LNCAP (cell line): ENCODE results near the gene DPP3.

Experiments
- TF ChIP-seq, protein P1 (sequence below): fragments of 450-650 bp; IDR thresholded peaks from 2 replicates; pipeline ENCODE4 v1.5.1; 2017; ENCODE audit warnings: mild to moderate bottlenecking

DPP3 gene

DNA sequence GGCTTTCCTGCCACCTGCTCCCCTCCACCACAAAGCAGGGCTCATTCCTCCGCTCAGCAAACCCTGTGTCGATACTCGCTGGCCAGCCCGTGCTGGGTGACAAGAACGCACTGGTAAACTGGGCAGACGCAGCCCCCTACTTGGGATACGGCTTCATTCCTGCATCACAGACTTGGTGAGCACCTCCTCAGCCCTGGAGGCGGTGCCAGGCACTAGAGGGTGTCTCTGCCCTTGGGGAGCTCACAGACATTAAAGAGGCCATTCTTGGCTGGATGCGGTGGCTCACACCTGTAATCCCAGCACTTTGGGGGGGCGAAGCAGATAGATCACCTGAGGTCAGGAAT lies 59.6 kb downstream of the DPP3 start:
- TF ChIP-seq, protein P1, sequence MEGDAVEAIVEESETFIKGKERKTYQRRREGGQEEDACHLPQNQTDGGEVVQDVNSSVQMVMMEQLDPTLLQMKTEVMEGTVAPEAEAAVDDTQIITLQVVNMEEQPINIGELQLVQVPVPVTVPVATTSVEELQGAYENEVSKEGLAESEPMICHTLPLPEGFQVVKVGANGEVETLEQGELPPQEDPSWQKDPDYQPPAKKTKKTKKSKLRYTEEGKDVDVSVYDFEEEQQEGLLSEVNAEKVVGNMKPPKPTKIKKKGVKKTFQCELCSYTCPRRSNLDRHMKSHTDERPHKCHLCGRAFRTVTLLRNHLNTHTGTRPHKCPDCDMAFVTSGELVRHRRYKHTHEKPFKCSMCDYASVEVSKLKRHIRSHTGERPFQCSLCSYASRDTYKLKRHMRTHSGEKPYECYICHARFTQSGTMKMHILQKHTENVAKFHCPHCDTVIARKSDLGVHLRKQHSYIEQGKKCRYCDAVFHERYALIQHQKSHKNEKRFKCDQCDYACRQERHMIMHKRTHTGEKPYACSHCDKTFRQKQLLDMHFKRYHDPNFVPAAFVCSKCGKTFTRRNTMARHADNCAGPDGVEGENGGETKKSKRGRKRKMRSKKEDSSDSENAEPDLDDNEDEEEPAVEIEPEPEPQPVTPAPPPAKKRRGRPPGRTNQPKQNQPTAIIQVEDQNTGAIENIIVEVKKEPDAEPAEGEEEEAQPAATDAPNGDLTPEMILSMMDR: no peak

DNA sequence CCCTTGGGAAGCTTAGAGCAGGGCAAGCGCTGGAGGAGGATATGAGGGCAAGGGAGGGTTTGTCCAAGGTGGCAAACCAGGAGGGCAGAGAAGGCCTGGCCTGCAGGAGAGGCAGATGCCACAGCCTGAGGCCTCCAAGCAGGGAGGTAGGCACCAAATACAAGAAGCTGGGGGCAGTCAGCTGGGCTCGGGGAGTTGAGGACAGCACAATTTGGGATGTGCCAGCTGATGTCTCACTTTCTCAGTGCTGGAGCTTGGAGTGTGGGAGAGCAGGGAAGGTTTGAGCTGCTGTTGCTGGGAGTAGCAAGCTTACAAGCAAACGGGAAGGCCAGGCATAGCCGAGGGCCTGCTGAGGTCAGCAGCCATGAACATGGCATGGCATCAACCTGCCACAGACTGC lies 61.7 kb downstream of the DPP3 start:
- TF ChIP-seq, protein P1: no peak

DNA sequence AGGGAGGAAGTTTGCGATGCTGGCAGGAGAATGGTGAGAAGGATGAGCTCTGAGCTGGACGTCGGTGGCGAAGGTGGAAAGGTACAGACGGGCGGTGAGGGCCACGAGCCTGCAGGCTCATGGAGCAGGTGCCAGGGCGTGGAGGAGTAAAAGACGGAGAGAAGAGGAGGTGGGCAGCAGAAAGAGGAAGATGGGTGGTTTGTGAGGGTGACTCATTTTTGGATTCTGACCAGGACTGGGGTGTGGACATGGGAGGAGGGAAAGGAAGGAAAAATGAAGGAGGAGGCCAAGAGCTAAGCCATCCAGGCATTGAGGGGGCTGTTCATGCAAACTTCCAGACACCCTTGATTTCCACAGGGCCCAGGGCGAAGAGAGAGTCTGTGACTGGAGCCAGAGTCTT lies 62.1 kb downstream of the DPP3 start:
- TF ChIP-seq, protein P1: no peak

DNA sequence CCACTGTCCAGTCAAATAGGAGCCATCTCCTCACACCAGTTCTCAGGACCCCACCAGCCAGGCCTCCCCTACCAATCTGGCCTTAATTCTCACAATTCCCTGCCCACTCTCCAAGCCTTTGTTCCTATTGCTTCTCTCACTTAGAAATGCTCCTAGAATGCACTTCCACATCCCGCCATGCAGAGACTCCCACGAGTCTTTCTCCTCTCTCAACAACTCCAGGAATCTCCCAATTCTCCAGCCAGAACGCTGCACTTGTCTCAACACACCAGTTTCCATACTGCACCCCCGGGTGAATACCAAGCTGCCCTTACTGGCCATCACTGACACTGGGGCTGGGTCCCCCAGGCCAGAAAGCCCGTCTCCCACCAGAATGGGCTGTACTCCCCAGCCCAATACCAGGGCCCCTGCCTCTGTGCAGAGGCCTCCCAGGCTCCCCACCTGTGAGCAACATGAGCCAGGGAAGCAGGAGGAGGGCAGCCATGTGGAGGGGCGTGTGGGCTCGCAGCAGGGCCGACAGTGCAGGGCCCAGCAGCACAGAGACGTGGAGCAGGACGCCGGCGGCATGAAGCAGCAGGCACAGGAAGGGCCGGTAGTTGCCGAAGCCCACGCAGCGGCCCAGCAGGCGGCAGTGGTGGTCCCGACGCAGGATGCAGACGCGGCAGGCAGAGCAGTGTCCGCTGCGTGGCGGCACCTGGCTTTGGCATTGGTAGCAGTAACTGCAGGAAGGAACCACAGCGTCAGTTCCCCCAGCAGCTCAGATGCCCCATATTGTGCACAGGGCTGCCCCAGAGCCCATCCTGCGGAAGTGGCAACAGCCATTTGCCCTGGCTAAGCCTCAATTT lies 63.3 kb downstream of the DPP3 start:
- TF ChIP-seq, protein P1: no peak

DNA sequence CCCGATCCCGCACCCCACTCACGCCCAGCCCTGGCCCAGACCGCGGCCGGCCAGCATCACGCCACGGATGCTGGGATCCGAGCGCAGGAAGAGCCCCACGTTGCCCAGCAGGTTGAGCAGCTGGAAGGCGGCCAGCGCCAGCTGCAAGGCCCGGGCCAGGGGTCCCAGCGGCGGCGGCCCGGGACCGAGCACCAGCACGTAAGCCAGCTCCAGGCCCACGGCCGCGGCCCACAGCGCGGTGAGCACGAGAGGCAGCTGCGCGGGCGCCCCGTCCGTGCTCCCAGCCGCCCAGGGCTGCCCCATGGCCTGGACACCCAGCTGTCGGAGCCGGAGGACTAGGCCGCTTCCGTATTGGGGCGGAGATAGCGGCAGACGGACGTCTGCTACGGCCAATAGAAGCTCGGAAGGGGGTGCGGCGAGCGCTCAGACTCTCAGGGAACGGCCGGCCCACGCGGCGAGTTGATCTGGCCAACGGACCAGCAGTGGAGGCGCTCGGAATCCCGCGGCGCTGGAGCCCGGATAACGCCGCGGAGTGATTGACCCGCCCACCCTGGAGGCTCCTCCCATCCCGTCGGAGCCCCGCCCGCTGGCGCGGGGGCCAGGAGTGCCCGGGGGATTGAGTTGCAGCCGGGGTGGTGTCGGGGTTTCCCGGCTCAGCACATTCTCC lies 65.6 kb downstream of the DPP3 start, which contains the start of gene ZDHHC24:
Gene ZDHHC24 (minus strand): TSS at position 348 of the 667 bp plus-strand sequence. CDS start 45 bp downstream, at position 303.
- TF ChIP-seq, protein P1: no peak

DNA sequence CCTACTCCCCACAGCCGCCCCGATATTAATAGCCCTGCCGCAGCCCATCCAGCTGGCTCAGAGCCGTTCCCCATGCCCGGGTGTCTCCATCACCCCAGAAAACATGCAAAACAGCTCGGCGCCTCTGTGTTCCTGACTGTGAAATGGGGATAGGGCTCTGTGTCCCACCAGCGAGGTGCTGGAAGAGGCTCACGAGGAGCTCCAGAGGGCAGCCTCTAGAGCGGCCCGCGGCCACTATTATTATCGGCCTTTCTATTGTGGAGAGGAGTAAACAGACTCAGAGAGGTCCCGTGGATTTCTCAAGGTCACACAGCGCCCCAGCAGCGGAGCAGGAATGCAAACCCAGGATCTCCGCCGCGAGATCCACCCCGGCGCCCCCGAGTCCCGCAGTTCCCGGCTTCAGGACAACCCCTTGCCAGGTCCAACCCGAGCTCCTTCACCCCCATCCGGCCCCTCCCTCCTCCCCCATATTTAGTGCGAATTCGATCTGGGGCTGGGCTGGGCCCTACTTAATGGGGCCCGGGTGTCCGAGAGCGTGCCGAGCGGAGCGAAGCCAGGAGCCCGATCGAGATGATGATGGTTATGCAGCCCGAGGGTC lies 66.2 kb downstream of the DPP3 start, which contains the start of gene ACTN3:
Gene ACTN3 (plus strand): TSS at position 536 of the 598 bp plus-strand sequence. CDS start 35 bp downstream, at position 571.
- TF ChIP-seq, protein P1: no peak

DNA sequence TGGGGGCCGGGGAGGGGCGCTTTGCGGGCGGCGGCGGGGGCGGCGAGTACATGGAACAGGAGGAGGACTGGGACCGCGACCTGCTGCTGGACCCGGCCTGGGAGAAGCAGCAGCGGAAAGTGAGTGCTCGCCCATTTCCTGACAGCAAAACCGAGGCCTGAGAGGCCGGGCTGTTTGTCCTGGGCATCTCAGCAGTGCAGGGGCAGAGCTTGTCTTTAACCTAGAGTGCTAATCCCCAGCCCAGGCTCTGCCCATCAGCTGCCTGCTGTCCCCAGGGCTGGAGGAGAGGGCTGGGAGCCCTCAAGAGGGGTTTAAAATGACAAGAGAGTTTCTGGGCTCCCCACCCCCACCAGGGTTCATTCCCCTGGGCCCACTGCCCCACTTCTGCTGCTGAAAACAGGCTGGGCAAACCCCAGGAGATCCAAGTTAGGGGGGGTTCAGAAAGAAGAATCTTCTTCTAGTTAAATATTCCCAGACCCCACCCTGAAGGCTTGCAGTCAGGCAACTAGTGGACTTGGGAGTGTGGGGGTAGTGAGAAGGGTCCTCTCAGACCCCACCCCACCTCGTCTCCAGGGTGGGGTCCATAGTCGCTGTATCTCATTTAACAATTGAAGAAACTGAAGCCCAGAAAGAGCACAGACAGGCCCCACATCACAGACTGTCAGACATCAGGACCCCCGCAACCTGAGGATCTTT lies 66.9 kb downstream of the DPP3 start:
- TF ChIP-seq, protein P1: no peak
